GM18511 (cell line): Measurements from ENCODE around the gene PIGK.

ENCODE experiments used
- ATAC-seq: cut with Tn5 transposase; IDR thresholded peaks from one replicate; pipeline ENCODE4 v1.9.1; 2021; ENCODE audit warnings: mild to moderate bottlenecking, moderate library complexity; ENCODE audit not compliant: unreplicated experiment

Gene PIGK

DNA sequence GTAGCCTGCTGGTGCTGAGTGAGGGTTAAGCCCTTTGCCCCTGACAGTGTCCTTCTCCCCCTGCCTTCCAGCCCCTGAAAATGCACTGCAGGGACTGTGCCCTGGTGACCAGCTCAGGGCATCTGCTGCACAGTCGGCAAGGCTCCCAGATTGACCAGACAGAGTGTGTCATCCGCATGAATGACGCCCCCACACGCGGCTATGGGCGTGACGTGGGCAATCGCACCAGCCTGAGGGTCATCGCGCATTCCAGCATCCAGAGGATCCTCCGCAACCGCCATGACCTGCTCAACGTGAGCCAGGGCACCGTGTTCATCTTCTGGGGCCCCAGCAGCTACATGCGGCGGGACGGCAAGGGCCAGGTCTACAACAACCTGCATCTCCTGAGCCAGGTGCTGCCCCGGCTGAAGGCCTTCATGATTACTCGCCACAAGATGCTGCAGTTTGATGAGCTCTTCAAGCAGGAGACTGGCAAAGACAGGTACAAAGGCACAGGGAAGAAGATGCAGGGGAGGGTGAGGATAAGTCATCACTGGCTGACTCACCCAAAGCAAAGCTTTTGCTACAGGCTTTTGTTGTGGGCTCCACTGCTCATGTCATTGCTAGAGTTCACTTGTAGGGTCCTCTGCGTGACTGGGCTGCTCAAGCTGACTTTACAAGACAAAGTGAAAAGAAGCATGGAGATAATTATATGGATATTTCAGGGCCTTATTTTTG is 174.9 kb downstream of the PIGK start:
- no peak for ATAC-seq

DNA sequence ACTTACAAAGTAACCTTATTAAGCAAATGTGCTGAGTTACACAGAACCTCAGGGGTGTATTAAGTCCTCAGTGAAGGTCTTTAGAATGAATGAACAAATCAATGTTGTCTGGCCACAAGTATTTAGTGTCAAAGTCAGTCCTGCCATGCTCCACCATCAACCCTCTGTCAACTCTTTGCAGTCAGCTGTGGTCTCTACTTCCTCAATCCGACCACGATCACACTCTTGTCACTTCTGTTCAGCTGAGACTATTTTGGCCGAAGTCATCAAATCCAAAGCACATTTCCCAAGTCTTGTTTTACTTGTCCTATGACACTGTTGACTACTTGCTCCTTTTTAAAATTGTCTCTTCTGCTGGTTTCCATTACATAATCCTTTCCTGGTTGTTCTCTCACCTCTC is 178.4 kb downstream of the PIGK start:
- ATAC-seq, result no peak

DNA sequence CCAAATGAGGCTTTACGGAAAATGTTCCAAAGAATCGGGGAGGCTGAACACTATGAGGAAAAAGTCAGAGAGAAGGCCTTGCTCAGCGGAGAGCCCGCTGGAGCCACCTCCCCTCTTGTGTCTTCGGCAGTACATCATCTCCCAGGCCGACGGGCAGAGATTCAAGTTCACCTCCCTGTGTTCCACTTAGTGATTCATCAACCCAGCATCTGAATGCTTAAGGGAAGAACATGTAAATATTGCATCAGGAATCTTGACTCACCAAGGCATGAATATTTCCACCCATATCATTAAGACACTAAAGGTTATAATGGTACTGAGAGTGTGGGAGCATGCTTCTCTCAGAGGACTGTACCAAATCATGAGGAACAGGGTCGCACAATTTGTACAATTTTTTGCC is 179.5 kb downstream of the PIGK start:
- no peak for ATAC-seq

DNA sequence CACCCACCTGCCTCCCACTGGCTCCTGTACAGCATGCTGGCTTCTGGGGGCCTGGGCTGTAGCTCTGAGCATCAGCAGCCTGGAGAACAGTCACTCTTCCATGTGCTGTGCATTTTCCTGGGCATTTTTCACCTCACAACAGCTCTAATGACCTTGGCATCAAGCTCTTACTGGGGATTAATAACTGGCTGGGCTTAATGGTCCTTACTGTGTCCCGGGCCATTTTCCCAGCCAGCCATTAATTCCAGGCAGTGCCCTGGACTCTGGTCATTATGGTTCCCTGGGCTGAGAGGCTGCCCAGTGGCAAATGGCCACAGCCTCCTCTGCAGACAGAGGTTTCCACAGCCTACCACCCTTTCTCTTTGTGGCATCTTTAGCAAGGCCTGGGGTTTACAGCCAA is 180.1 kb downstream of the PIGK start:
- ATAC-seq, result no peak
